MCF 10A (cell line): Measurements from ENCODE around the gene HSPBAP1. TPM values are rescaled to one million over a fixed set of nuclear protein-coding genes. Genes with fewer than 3 reads are reported as not detected.
A peak's percentile ranks its signal among the peaks of the same experiment; 100 is the strongest.

ENCODE experiments used
- BruUV-seq: library from RNA; stranded (reverse); fragments of 400-500 nt; replicated peaks from 2 replicates; lab custom pipeline; 2021; lab: Mats Ljungman, UMichigan
- CTCF ChIA-PET: fragments of 300-600 bp; sonication (Branson Sonifier 250); formaldehyde crosslinking; extraction: SDS; loops from one replicate; lab custom pipeline; 2021; ENCODE audit warnings: antibody characterized with exemption, inconsistent platforms; lab: Yijun Ruan, JAX
- POLR2A ChIA-PET: fragments of 300-600, 350-650 bp; sonication (Branson Sonifier 250); formaldehyde crosslinking; extraction: SDS; loops from one replicate; lab custom pipeline; 2020; ENCODE audit warnings: antibody characterized with exemption, inconsistent platforms; lab: Yijun Ruan, JAX
- DNase-seq: peaks from one replicate; pipeline ENCODE4 v3.0.0-alpha.2; 2018; ENCODE audit not compliant: unreplicated experiment
- H3K27ac Mint-ChIP-seq: one replicate; pipeline ENCODE4 v1.8.0; 2022; ENCODE audit warnings: mild to moderate bottlenecking, low read depth, mixed read lengths; ENCODE audit not compliant: unreplicated experiment
- H3K27me3 Mint-ChIP-seq: one replicate; pipeline ENCODE4 v1.8.0; 2022; ENCODE audit warnings: mixed read lengths; ENCODE audit not compliant: insufficient read depth, unreplicated experiment
- H3K36me3 Mint-ChIP-seq: one replicate; pipeline ENCODE4 v1.8.0; 2022; ENCODE audit warnings: mild to moderate bottlenecking, moderate library complexity, mixed read lengths; ENCODE audit not compliant: insufficient read depth, unreplicated experiment
- H3K4me1 Mint-ChIP-seq: one replicate; pipeline ENCODE4 v1.8.0; 2022; ENCODE audit warnings: mixed read lengths; ENCODE audit not compliant: insufficient read depth, unreplicated experiment
- H3K4me3 Mint-ChIP-seq: one replicate; pipeline ENCODE4 v1.8.0; 2022; ENCODE audit warnings: mild to moderate bottlenecking, moderate library complexity, mixed read lengths; ENCODE audit not compliant: unreplicated experiment
- H3K9me3 Mint-ChIP-seq: one replicate; pipeline ENCODE4 v1.8.0; 2022; ENCODE audit warnings: mixed read lengths; ENCODE audit not compliant: unreplicated experiment
- CTCF ChIP-seq: fragments of 200-600 bp; IDR thresholded peaks from one replicate; pipeline ENCODE4 v1.8.0; 2022; ENCODE audit warnings: antibody characterized with exemption, mild to moderate bottlenecking; ENCODE audit not compliant: unreplicated experiment
- intact Hi-C: fragments of 100-400 bp; cut with micrococcal nuclease; formaldehyde crosslinking; loops from 2 replicates; pipeline ENCODE4 v1.14.1; 2022
- total RNA-seq: library from RNA; stranded (reverse); gene quantifications from 2 replicates; pipeline ENCODE4 v1.2.3, GENCODE V29; 2022

The HSPBAP1 gene
- total RNA-seq, 1 experiment from 2014 or later = 11.3 TPM

GRCh38 chr3:122691195-122691594, 102.4 kb downstream of the HSPBAP1 start:
- Mint-ChIP-seq H3K9me3 (no peaks in the 10 kb centered on the region), H3K27me3 (no peaks in the 10 kb centered on the region), H3K4me1 (peaks cover 13% of the 10 kb centered on the region), H3K36me3 (peaks cover 35% of the 10 kb centered on the region), H3K27ac (no peak overlapping the region), H3K4me3 (no peak overlapping the region)
- ChIA-PET CTCF (no interaction called here), POLR2A (no interaction called here)
- TF ChIP-seq CTCF = no peak
- intact Hi-C loops = no loop called here
- no TSS peak for BruUV-seq
- peak; percentile 66 for DNase-seq

- CTCF ChIA-PET = interaction anchor here (0.6 kb wide), 2 partner anchors 279 to 1185 kb away, joined by 3 read pairs; no protein-coding TSS in a partner anchor
- H3K4me1 Mint-ChIP-seq = peaks cover 13% of the 10 kb centered on the region
- H3K27ac Mint-ChIP-seq = no peak overlapping the region
- no peaks in the 10 kb centered on the region for H3K27me3 Mint-ChIP-seq
- DNase-seq = no peak
- no TSS peak for BruUV-seq
- H3K4me3 Mint-ChIP-seq = no peak overlapping the region
- TF ChIP-seq CTCF = no peak
- POLR2A ChIA-PET = interaction anchor here (0.7 kb wide), 1 partner anchor 107 kb away, joined by 3 read pairs; no protein-coding TSS in a partner anchor
- intact Hi-C loops = no loop called here
- H3K36me3 Mint-ChIP-seq = peaks cover 39% of the 10 kb centered on the region
- no peaks in the 10 kb centered on the region for H3K9me3 Mint-ChIP-seq
These were observed 103.5 kb downstream of the HSPBAP1 start for GRCh38 chr3:122690096-122690495.

Other genes with a start within 250 kb of the HSPBAP1 start
- gene PARP9, start 229.5 kb downstream of the HSPBAP1 start, total RNA-seq = 6.3 and 11.9 TPM in 2 replicates
- gene DTX3L, start 229.5 kb downstream of the HSPBAP1 start, total RNA-seq = 19.0 and 19.1 TPM in 2 replicates
- gene PARP15, start 216.2 kb downstream of the HSPBAP1 start, total RNA-seq = not detected in 2 replicates
- gene PARP14, start 113.0 kb downstream of the HSPBAP1 start, total RNA-seq = 15.5 and 23.8 TPM in 2 replicates
- gene SLC49A4, start 1.2 kb upstream of the HSPBAP1 start, total RNA-seq = 10.4 and 11.4 TPM in 2 replicates
- not detected in 2 replicates for gene SEMA5B, start 233.9 kb upstream of the HSPBAP1 start, total RNA-seq